GM23338 (cell line): ENCODE data around the gene STIM2.

Source experiments
- CREB1 ChIP-seq: fragments of 250-450 bp; sonication (Bioruptor Pico); IDR thresholded peaks from 2 replicates; pipeline ENCODE4 v1.5.0; 2020; ENCODE audit warnings: low read depth, mild to moderate bottlenecking, moderate library complexity
- EZH2 ChIP-seq: fragments of 200-600 bp; sonication (generic); IDR thresholded peaks from one replicate; pipeline ENCODE4 v1.8.0; 2017; ENCODE audit warnings: antibody characterized with exemption, mild to moderate bottlenecking, low read depth; ENCODE audit not compliant: unreplicated experiment
- EZH2phosphoT487 ChIP-seq: fragments of 200-600 bp; sonication (generic); IDR thresholded peaks from one replicate; pipeline ENCODE4 v1.8.1; 2018; ENCODE audit warnings: antibody characterized with exemption; ENCODE audit not compliant: unreplicated experiment
- NANOG ChIP-seq: IDR thresholded peaks from 2 replicates; pipeline ENCODE4 v1.6.1; 2016; ENCODE audit warnings: antibody characterized with exemption, borderline replicate concordance
- POLR2AphosphoS5 ChIP-seq: IDR thresholded peaks from 2 replicates; pipeline ENCODE4 v1.6.1; 2016; ENCODE audit warnings: antibody characterized with exemption, low read depth
- TF ChIP-seq, protein P1 (sequence below), 2 experiments: fragments of 200-600 bp in 1 of 2; sonication (generic) in 1 of 2; conservative IDR thresholded peaks; 2 replicates each; pipeline versions ENCODE4 v1.5.1 to v1.6.1; 2016 to 2017; ENCODE audit warnings: antibody characterized with exemption in 2 of 2, low read depth in 2 of 2, mild to moderate bottlenecking in 2 of 2, moderate library complexity in 1 of 2
- TF ChIP-seq, protein P2 (sequence below): IDR thresholded peaks from 2 replicates; pipeline ENCODE4 v1.6.1; 2016; ENCODE audit warnings: antibody characterized with exemption
- TF ChIP-seq, protein P3 (sequence below): IDR thresholded peaks from one replicate; pipeline ENCODE4 v1.6.1; 2018; ENCODE audit warnings: antibody characterized with exemption; ENCODE audit not compliant: unreplicated experiment
- TF ChIP-seq, protein P4 (sequence below): fragments of 250-450 bp; sonication (Bioruptor Pico); IDR thresholded peaks from 2 replicates; pipeline ENCODE4 v1.5.0; 2020; ENCODE audit warnings: mild to moderate bottlenecking, moderate library complexity

DNA sequence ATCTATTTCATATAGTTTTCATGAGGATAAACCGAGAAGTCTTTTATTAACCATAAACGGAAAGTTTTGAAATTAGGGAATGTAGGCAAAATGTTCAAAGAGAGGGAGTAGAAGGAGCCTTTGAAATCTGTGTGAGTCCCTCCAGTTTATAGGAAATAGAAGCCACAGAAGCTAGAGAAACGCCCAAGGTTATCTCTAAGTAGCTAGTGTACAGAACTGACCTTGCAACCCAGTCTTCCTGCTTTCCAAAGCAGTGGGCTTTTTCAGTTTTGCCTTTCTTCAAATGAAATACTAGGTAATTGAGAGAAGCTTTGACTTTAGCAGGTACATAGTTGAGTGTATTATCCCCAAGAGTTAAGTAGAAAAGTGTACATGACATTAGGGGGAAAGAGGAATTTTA is 39.4 kb downstream of the STIM2 start:
- TF ChIP-seq, protein P1, sequence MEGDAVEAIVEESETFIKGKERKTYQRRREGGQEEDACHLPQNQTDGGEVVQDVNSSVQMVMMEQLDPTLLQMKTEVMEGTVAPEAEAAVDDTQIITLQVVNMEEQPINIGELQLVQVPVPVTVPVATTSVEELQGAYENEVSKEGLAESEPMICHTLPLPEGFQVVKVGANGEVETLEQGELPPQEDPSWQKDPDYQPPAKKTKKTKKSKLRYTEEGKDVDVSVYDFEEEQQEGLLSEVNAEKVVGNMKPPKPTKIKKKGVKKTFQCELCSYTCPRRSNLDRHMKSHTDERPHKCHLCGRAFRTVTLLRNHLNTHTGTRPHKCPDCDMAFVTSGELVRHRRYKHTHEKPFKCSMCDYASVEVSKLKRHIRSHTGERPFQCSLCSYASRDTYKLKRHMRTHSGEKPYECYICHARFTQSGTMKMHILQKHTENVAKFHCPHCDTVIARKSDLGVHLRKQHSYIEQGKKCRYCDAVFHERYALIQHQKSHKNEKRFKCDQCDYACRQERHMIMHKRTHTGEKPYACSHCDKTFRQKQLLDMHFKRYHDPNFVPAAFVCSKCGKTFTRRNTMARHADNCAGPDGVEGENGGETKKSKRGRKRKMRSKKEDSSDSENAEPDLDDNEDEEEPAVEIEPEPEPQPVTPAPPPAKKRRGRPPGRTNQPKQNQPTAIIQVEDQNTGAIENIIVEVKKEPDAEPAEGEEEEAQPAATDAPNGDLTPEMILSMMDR (conservative IDR thresholded peaks at IDR 0.05; ENCODE audit: low read depth in 2 of 2), result no peak
- no peak for TF ChIP-seq CREB1
- TF ChIP-seq EZH2phosphoT487, result no peak
- TF ChIP-seq EZH2, result no peak
- TF ChIP-seq NANOG, result no peak
- TF ChIP-seq, protein P2, sequence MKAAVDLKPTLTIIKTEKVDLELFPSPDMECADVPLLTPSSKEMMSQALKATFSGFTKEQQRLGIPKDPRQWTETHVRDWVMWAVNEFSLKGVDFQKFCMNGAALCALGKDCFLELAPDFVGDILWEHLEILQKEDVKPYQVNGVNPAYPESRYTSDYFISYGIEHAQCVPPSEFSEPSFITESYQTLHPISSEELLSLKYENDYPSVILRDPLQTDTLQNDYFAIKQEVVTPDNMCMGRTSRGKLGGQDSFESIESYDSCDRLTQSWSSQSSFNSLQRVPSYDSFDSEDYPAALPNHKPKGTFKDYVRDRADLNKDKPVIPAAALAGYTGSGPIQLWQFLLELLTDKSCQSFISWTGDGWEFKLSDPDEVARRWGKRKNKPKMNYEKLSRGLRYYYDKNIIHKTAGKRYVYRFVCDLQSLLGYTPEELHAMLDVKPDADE, result no peak
- no peak for TF ChIP-seq POLR2AphosphoS5
- TF ChIP-seq, protein P3, sequence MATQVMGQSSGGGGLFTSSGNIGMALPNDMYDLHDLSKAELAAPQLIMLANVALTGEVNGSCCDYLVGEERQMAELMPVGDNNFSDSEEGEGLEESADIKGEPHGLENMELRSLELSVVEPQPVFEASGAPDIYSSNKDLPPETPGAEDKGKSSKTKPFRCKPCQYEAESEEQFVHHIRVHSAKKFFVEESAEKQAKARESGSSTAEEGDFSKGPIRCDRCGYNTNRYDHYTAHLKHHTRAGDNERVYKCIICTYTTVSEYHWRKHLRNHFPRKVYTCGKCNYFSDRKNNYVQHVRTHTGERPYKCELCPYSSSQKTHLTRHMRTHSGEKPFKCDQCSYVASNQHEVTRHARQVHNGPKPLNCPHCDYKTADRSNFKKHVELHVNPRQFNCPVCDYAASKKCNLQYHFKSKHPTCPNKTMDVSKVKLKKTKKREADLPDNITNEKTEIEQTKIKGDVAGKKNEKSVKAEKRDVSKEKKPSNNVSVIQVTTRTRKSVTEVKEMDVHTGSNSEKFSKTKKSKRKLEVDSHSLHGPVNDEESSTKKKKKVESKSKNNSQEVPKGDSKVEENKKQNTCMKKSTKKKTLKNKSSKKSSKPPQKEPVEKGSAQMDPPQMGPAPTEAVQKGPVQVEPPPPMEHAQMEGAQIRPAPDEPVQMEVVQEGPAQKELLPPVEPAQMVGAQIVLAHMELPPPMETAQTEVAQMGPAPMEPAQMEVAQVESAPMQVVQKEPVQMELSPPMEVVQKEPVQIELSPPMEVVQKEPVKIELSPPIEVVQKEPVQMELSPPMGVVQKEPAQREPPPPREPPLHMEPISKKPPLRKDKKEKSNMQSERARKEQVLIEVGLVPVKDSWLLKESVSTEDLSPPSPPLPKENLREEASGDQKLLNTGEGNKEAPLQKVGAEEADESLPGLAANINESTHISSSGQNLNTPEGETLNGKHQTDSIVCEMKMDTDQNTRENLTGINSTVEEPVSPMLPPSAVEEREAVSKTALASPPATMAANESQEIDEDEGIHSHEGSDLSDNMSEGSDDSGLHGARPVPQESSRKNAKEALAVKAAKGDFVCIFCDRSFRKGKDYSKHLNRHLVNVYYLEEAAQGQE, result no peak
- TF ChIP-seq, protein P4, sequence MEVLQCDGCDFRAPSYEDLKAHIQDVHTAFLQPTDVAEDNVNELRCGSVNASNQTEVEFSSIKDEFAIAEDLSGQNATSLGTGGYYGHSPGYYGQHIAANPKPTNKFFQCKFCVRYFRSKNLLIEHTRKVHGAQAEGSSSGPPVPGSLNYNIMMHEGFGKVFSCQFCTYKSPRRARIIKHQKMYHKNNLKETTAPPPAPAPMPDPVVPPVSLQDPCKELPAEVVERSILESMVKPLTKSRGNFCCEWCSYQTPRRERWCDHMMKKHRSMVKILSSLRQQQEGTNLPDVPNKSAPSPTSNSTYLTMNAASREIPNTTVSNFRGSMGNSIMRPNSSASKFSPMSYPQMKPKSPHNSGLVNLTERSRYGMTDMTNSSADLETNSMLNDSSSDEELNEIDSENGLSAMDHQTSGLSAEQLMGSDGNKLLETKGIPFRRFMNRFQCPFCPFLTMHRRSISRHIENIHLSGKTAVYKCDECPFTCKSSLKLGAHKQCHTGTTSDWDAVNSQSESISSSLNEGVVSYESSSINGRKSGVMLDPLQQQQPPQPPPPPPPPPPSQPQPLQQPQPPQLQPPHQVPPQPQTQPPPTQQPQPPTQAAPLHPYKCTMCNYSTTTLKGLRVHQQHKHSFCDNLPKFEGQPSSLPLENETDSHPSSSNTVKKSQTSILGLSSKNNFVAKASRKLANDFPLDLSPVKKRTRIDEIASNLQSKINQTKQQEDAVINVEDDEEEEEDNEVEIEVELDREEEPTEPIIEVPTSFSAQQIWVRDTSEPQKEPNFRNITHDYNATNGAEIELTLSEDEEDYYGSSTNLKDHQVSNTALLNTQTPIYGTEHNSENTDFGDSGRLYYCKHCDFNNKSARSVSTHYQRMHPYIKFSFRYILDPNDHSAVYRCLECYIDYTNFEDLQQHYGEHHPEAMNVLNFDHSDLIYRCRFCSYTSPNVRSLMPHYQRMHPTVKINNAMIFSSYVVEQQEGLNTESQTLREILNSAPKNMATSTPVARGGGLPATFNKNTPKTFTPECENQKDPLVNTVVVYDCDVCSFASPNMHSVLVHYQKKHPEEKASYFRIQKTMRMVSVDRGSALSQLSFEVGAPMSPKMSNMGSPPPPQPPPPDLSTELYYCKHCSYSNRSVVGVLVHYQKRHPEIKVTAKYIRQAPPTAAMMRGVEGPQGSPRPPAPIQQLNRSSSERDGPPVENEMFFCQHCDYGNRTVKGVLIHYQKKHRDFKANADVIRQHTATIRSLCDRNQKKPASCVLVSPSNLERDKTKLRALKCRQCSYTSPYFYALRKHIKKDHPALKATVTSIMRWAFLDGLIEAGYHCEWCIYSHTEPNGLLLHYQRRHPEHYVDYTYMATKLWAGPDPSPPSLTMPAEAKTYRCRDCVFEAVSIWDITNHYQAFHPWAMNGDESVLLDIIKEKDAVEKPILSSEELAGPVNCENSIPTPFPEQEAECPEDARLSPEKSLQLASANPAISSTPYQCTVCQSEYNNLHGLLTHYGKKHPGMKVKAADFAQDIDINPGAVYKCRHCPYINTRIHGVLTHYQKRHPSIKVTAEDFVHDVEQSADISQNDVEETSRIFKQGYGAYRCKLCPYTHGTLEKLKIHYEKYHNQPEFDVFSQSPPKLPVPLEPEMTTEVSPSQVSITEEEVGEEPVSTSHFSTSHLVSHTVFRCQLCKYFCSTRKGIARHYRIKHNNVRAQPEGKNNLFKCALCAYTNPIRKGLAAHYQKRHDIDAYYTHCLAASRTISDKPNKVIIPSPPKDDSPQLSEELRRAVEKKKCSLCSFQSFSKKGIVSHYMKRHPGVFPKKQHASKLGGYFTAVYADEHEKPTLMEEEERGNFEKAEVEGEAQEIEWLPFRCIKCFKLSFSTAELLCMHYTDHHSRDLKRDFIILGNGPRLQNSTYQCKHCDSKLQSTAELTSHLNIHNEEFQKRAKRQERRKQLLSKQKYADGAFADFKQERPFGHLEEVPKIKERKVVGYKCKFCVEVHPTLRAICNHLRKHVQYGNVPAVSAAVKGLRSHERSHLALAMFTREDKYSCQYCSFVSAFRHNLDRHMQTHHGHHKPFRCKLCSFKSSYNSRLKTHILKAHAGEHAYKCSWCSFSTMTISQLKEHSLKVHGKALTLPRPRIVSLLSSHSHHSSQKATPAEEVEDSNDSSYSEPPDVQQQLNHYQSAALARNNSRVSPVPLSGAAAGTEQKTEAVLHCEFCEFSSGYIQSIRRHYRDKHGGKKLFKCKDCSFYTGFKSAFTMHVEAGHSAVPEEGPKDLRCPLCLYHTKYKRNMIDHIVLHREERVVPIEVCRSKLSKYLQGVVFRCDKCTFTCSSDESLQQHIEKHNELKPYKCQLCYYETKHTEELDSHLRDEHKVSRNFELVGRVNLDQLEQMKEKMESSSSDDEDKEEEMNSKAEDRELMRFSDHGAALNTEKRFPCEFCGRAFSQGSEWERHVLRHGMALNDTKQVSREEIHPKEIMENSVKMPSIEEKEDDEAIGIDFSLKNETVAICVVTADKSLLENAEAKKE, result no peak
